ENCODE data around the gene LSAMP. TPM values are rescaled to one million over a fixed set of nuclear protein-coding genes. Genes with fewer than 3 reads are reported as not detected.

Gene LSAMP
- total and polyA plus RNA-seq, 2 of the 13 experiments (the other 11 are each of a cell fraction or from before 2014, with no cell fraction given) = not detected

DNA sequence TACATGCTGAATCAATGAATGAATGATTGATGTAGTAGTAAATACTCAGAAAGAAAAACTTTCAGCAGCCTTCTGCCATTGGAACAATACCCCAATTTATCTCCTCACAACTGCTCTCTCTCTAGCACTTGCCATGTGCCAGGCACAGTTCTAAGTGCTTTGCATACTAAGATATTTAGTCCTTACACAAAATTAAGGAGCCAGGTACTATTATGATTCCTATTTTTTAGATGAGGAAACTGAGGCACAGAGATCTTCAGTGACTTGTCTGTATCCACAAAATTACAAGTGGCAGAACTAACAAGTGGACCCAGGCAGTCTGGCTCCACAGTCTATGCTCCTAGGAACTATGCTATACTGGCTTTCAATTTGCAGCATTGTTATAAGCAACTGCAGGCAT, 279.2 kb downstream of the LSAMP start:
- no peaks in the 10 kb centered on the region for H4K20me1 ChIP-seq (ENCODE audit: insufficient read depth, low read length)
- CTCF ChIA-PET (ENCODE audit: low intra/inter-chr PET ratio, low total read pairs) = no interaction called here
- no peaks in the 10 kb centered on the region for H3K79me2 ChIP-seq (ENCODE audit: insufficient read depth, low read length)
- DNase-seq (ENCODE audit: low spot score) = no peak
- POLR2A ChIA-PET = no interaction called here
- no peak overlapping the region for H3K4me2 ChIP-seq (ENCODE audit: low read depth, low read length)
- H3K27ac ChIP-seq (ENCODE audit: extremely low read length, insufficient read depth, low read length) = no peak overlapping the region
- BruUV-seq (replicated peaks) = no TSS peak
- TF ChIP-seq, protein P1, sequence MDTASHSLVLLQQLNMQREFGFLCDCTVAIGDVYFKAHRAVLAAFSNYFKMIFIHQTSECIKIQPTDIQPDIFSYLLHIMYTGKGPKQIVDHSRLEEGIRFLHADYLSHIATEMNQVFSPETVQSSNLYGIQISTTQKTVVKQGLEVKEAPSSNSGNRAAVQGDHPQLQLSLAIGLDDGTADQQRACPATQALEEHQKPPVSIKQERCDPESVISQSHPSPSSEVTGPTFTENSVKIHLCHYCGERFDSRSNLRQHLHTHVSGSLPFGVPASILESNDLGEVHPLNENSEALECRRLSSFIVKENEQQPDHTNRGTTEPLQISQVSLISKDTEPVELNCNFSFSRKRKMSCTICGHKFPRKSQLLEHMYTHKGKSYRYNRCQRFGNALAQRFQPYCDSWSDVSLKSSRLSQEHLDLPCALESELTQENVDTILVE (CRISPR knock-in tag; IDR thresholded peaks at IDR 0.05) = no peak
- TF ChIP-seq TARDBP (CRISPR knock-in tag; IDR thresholded peaks at IDR 0.05) (no peak), ZNF570 (CRISPR knock-in tag; IDR thresholded peaks at IDR 0.05; ENCODE audit: borderline replicate concordance) (no peak), GTF2F1 (IDR thresholded peaks at IDR 0.05; ENCODE audit: low read length) (no peak), DMAP1 (CRISPR knock-in tag; IDR thresholded peaks at IDR 0.05) (no peak), FOXA3 (CRISPR knock-in tag; IDR thresholded peaks at IDR 0.05) (no peak), ZNF143 (CRISPR knock-in tag; IDR thresholded peaks at IDR 0.05) (no peak), DR1 (CRISPR knock-in tag; IDR thresholded peaks at IDR 0.05) (no peak), ZC3H4 (CRISPR knock-in tag; IDR thresholded peaks at IDR 0.05; ENCODE audit: borderline replicate concordance) (no peak), TSC22D2 (CRISPR knock-in tag; IDR thresholded peaks at IDR 0.05; ENCODE audit: borderline replicate concordance) (no peak), FOXM1 (CRISPR knock-in tag; IDR thresholded peaks at IDR 0.05) (no peak), PTBP1 (IDR thresholded peaks at IDR 0.05; ENCODE audit: low read depth, low read length, poor library complexity, severe bottlenecking) (no peak), JUND (CRISPR knock-in tag; IDR thresholded peaks at IDR 0.05) (no peak), PHF8 (CRISPR knock-in tag; IDR thresholded peaks at IDR 0.05) (no peak)
- TF ChIP-seq, protein P2, sequence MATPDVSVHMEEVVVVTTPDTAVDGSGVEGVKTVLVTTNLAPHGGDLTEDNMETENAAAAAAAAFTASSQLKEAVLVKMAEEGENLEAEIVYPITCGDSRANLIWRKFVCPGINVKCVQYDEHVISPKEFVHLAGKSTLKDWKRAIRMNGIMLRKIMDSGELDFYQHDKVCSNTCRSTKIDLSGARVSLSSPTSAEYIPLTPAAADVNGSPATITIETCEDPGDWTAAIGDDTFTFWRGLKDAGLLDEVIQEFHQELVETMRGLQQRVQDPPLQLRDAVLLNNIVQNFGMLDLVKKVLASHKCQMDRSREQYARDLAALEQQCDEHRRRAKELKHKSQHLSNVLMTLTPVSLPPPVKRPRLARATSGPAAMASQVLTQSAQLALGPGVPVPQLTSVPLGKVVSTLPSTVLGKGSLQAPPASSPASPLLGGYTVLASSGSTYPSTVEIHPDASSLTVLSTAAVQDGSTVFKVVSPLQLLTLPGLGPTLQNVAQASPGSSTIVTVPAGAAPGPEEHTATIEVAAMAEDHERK (CRISPR knock-in tag; IDR thresholded peaks at IDR 0.05; ENCODE audit: low read depth) = no peak
- TF ChIP-seq, protein P3, sequence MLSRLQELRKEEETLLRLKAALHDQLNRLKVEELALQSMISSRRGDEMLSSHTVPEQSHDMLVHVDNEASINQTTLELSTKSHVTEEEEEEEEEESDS (CRISPR knock-in tag; IDR thresholded peaks at IDR 0.05; ENCODE audit: borderline replicate concordance) = no peak
- no peak overlapping the region for H3K4me3 ChIP-seq (replicated peaks in 1 of 3; ENCODE audit: insufficient read depth in 1 of 3, low read depth in 2 of 3, low read length in 3 of 3)
- no peak for ATAC-seq
- no peak overlapping the region for H3K9ac ChIP-seq (ENCODE audit: insufficient read depth, low read depth, low read length)
- H3K27me3 ChIP-seq (ENCODE audit: control insufficient read depth in 1 of 2, insufficient read depth in 2 of 2, low read length in 2 of 2) = no peaks in the 10 kb centered on the region
- in situ Hi-C loops (cut with HindIII; ENCODE audit: extremely low pct_ligation_motif_present, low pct_unique_long_range_greater_than_20kb) (no loop called here), intact Hi-C loops (cut with micrococcal nuclease; ENCODE audit: unreplicated experiment) (no loop called here)
- H3K9me3 ChIP-seq (ENCODE audit: low read length) = no peaks in the 10 kb centered on the region
- no peaks in the 10 kb centered on the region for H3K36me3 ChIP-seq (replicated peaks in 1 of 2; ENCODE audit: control insufficient read depth in 1 of 2, insufficient read depth in 2 of 2, low read length in 2 of 2)
- no peak overlapping the region for H2AFZ ChIP-seq (ENCODE audit: low read length)
- no peak for FAIRE-seq
- H3K4me1 ChIP-seq (ENCODE audit: insufficient read depth, low read length) = no peaks in the 10 kb centered on the region

Measured in HepG2 (cell line).